OCI-LY3 (cell line): ENCODE data around the gene MICB.

Experiments
- CTCF ChIP-seq: fragments of 200-600, 300-600 bp; sonication (generic); IDR thresholded peaks from 2 replicates; pipeline ENCODE4 v1.5.1; 2014; ENCODE audit warnings: antibody characterized with exemption, low read length, low read depth
- EZH2phosphoT487 ChIP-seq: fragments of 200-600 bp; shearing (Covaris generic); IDR thresholded peaks from 2 replicates; pipeline ENCODE4 v1.6.1; 2018; ENCODE audit warnings: antibody characterized with exemption, mixed run types, low read depth

GRCh38 chr6:31541059-31541657 is 43.2 kb downstream of the MICB start:
- no peak for TF ChIP-seq CTCF
- TF ChIP-seq EZH2phosphoT487 = no peak
